Myocyte (in vitro differentiated cells): ENCODE measurements around the gene PSMD2. TPM values are rescaled to one million over a fixed set of nuclear protein-coding genes. Genes with fewer than 3 reads are reported as not detected.

Experiments
- DNase-seq: peaks from one replicate; pipeline ENCODE4 v3.0.0-alpha.2; 2012; ENCODE audit warnings: low read depth
- total RNA-seq: library from RNA; depleted of rRNA; stranded (reverse); fragments of >200 nt; gene quantifications from 2 replicates; pipeline ENCODE4 v1.2.3, GENCODE V29; 2014

Gene PSMD2
- total RNA-seq, 1 donor from 2014 or later, result 540 TPM

DNA sequence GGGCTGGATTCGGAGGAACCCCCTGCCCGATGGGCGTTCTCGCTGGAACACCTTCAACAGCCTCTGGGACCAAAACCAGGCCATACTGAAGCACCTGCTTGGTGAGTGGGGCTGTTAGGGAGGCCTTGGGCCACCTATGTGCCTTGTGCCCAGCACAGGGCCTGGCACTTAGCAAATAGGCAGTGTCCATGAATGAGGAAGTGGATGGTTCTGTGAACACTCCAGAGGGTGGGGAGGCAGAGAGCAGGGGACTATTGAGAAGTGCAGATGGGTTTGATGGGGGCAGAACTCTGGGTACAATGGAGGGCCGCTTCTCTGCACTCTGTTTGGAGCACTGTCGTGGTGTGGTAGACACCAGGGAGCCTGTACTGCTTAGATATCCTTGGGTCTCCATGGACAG, 21.7 kb upstream of the PSMD2 start:
- no peak for DNase-seq

GRCh38 chr3:184282941-184283340, 16.1 kb upstream of the PSMD2 start:
- DNase-seq, result no peak

GRCh38 chr3:184283681-184284080, 15.4 kb upstream of the PSMD2 start:
- DNase-seq, result no peak

- DNase-seq, result peak; percentile 59
These were observed 14.3 kb upstream of the PSMD2 start for GRCh38 chr3:184284696-184285095.

DNA sequence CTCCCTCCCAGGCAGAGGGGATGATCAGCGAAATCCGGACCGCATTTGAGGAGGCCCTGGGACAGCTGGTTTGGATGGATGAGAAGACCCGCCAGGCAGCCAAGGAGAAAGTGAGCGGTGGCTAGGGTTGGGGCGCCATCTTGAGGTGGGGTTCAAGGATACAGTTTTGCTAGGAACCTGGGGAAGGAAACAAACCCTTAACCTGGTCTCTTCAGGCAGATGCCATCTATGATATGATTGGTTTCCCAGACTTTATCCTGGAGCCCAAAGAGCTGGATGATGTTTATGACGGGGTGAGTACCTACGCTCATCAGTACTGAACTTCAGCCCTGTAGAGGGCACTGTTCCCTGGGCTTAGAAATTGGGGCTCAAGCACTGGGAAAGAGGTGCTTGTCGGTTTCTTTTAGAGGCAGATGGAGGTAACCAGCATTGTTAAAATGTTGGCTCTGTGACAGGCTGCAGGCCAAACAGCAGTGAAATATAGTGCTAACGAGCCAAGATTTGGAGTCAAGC, 9.6 kb upstream of the PSMD2 start:
- DNase-seq, result peak; percentile 73

- no peak for DNase-seq
These were observed 8.7 kb upstream of the PSMD2 start for GRCh38 chr3:184290331-184290730.

DNA sequence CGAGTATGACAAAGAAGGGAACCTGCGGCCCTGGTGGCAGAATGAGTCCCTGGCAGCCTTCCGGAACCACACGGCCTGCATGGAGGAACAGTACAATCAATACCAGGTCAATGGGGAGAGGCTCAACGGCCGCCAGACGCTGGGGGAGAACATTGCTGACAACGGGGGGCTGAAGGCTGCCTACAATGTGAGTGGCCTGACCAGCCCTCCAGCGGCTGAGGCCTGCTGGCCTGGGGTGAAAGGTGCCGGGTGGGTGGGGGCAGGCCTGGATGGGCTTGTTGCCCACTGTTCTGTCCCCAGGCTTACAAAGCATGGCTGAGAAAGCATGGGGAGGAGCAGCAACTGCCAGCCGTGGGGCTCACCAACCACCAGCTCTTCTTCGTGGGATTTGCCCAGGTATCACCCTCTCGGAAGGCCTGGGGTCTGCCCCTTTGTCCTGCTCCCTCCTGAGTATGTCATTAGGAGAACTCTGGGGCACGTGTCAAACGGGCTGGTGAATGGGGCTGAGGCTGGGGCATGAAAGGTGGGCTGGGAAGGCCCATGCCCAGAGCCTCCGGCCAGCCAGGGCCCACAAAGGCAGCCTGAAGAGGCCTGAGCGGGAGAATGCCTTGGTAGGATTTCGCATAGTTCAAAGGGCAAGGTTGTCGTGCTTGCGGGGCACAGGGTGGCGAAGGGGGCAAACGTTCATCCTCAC, 7.8 kb upstream of the PSMD2 start:
- no peak for DNase-seq

- no peak for DNase-seq
These were observed 7.1 kb upstream of the PSMD2 start for GRCh38 chr3:184291738-184292445.

GRCh38 chr3:184295771-184296170, 3.3 kb upstream of the PSMD2 start:
- DNase-seq, result no peak

DNA sequence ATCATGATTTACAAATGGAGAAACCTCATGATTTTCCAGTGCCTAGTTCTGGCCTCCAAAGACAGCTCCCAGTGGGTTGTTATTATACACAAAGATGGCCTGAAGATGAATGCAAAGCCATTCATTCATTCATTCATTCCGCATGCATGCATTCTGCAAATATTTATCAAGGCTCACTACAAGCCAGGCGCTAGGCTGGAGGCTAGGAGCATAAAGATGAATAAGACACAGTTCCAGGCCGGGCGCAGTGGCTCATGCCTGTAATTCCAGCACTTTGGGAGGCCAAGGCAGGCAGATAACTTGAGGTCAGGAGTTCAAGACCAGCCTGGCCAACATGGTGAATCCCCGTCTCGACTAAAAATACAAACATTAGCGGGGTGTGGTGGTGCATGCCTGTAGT, 2.4 kb upstream of the PSMD2 start:
- no peak for DNase-seq

DNA sequence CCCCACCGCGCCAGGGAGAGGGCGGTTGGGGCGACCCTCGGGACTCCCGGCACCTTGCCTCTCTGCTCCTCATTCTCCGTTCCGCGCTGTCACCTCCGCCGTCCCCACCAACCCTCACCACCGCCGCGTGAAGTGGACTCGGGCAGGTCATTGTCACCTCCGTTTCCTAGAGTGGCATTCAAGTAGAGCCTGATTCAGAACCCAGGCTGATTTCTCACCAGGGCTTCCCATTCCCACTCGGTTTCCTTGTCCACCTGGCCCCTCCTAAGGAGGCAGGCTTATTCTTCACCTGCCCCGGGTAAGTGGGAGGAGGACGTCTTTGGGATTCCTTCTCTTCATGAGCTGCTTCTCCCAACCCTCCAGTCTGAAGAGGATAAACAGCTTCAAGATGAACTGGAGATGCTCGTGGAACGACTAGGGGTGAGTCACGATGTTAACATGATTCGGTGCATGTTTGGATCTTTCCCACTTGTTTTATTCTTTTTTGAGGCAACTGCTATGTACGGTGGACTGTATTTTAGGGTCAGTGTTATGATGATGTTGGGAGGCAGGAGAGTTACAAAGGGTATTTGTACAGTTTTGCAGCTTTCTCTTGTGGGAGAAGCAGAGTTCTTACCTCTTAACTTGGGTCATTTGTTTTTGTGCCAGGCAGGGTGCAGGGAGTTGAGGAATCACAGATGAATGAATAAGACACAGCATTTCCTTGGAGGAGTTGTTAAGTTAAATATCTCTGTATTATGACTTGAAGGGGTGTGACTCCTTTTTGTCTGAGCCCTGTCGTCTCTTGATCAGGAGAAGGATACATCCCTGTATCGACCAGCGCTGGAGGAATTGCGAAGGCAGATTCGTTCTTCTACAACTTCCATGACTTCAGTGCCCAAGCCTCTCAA, 692 bp downstream of the PSMD2 start:
- no peak for DNase-seq

- DNase-seq, result no peak
These were observed 1.3 kb downstream of the PSMD2 start for GRCh38 chr3:184300378-184300720.

DNA sequence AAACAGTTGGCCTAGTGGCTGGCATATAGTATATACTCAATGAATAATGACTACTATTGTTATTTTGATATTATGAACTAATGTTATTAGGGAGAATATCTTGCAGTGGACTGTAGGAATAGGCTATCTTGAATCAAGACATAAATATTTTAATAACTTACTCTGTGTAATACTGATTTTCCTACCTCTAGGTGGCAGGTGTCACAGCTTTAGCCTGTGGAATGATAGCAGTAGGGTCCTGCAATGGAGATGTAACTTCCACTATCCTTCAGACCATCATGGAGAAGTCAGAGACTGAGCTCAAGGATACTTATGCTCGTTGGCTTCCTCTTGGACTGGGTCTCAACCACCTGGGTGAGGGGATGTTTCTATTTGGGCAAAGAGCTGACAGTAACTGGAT, 6.5 kb downstream of the PSMD2 start:
- no peak for DNase-seq

- no peak for DNase-seq
These were observed 7.4 kb downstream of the PSMD2 start for GRCh38 chr3:184306341-184306972.

- no peak for DNase-seq
These were observed 8.9 kb downstream of the PSMD2 start for GRCh38 chr3:184307915-184308314.

DNA sequence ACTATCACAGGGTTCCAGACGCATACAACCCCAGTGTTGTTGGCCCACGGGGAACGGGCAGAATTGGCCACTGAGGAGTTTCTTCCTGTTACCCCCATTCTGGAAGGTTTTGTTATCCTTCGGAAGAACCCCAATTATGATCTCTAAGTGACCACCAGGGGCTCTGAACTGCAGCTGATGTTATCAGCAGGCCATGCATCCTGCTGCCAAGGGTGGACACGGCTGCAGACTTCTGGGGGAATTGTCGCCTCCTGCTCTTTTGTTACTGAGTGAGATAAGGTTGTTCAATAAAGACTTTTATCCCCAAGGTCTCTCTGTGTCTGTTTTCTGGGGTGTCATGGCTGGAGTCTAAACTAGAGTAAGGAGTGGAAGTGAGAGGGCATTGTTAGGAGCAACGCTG, 9.7 kb downstream of the PSMD2 start:
- DNase-seq, result no peak

GRCh38 chr3:184311633-184312032, 12.6 kb downstream of the PSMD2 start:
- no peak for DNase-seq

GRCh38 chr3:184314363-184314699, 15.3 kb downstream of the PSMD2 start, which contains the start of gene EIF4G1:
Gene EIF4G1 (plus strand): TSS chr3:184314606. CDS start chr3:184315797, 1,191 bp downstream.
- peak; percentile 93 for DNase-seq

GRCh38 chr3:184314700-184315542, 15.9 kb downstream of the PSMD2 start:
- DNase-seq, result peak; percentile 84

DNA sequence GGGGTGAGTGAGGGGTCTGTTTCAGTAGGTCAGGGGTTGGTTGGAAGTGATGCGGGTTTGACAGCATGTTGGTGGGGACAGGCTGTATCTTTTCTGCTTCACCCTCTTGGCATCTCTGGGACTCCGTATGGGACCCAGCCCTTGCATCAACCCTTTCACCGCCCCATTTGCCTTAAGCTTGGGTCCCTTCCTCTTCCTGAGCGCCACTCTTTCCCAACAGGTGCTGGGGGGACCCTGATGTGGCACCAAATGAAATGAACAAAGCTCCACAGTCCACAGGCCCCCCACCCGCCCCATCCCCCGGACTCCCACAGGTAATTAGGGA, 16.5 kb downstream of the PSMD2 start:
- DNase-seq, result no peak
